Esophagus squamous epithelium (tissue), 4 donors: ENCODE data around the gene MVB12A.

Experiments
- CTCF ChIP-seq, 6 experiments: fragments of 450-650 bp in 4 of 6; fragments of 200-600 bp in 2 of 6; sonication (generic) in 2 of 6; IDR thresholded peaks; one replicate each; pipeline ENCODE4 v1.5.1; 2016 to 2019; ENCODE audit warnings: antibody characterized with exemption in 6 of 6, mild to moderate bottlenecking in 4 of 6, moderate library complexity in 4 of 6
- POLR2A ChIP-seq, 4 donors: fragments of 450-650 bp; IDR thresholded peaks; one replicate each; pipeline ENCODE4 v1.6.1; 2017; ENCODE audit warnings: antibody characterized with exemption in 4 of 4, mild to moderate bottlenecking in 4 of 4, moderate library complexity in 3 of 4

GRCh38 chr19:17415121-17415520 is 4.7 kb upstream of the MVB12A start:
- TF ChIP-seq CTCF (IDR thresholded peaks at IDR 0.05) (no peak), POLR2A (IDR thresholded peaks at IDR 0.05) (no peak)
